ENCODE results near the gene RBM12. TPM values are rescaled to one million over a fixed set of nuclear protein-coding genes. Genes with fewer than 3 reads are reported as not detected.
A peak's percentile ranks its signal among the peaks of the same experiment; 100 is the strongest.

Gene RBM12
- total and polyA plus RNA-seq, 2 of the 8 experiments (the other 6 are each of a cell fraction or from before 2014, with no cell fraction given) = 187 to 214 TPM

DNA sequence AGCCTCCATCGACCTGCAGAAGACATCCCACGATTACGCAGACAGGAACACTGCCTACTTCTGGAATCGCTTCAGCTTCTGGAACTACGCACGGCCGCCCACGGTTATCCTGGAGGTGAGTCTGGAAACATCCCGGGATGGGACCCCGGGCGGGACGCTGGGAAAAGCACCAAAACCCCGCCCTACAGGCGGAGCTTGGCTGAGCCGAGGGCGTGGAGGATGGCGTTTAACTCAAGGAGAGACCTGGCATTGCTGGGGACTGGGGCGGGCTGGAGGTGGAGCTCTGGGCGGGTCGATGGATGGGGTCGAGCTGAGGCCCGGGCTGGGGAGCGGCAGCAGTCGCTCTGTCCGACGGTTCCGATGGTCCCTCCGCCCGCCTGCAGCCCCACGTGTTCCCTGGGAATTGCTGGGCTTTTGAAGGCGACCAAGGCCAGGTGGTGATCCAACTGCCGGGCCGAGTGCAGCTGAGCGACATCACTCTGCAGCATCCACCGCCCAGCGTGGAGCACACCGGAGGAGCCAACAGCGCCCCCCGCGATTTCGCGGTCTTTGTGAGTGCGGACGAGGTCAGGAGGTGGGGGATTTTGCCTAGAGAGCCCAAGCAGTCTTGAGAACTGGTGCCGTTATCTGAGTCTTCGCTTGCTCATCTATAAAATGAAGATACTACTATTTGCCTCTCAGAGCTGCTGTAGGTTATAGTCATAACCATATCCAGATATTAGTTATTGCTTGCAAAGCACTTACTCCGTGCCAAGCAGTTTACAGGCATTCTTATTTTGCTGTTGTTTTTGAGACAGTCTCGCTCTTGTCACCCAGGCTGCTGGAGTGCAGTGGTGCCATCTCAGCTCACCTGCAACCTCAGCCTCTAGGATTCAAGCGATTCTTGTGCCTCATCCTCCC is 45.3 kb downstream of the RBM12 start (continued):
- TF ChIP-seq, protein P1, sequence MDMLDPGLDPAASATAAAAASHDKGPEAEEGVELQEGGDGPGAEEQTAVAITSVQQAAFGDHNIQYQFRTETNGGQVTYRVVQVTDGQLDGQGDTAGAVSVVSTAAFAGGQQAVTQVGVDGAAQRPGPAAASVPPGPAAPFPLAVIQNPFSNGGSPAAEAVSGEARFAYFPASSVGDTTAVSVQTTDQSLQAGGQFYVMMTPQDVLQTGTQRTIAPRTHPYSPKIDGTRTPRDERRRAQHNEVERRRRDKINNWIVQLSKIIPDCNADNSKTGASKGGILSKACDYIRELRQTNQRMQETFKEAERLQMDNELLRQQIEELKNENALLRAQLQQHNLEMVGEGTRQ (IDR thresholded peaks at IDR 0.05; ENCODE audit: low read length) = peak; percentile 43; the same call in 1 of the 2 replicates
- TF ChIP-seq BACH1 (IDR thresholded peaks at IDR 0.05; ENCODE audit: low read length) (no peak), FOSL1 (IDR thresholded peaks at IDR 0.05; ENCODE audit: insufficient read depth, low read depth, low read length) (no peak), BCL11A (IDR thresholded peaks at IDR 0.05; ENCODE audit: low read depth in 2 of 2, low read length in 2 of 2) (no peak), BRCA1 (IDR thresholded peaks at IDR 0.05; ENCODE audit: low read depth, low read length) (no peak), POU5F1 (IDR thresholded peaks at IDR 0.05; ENCODE audit: low read depth, low read length) (no peak), JUN (IDR thresholded peaks at IDR 0.05; ENCODE audit: low read depth, low read length) (no peak), SP4 (IDR thresholded peaks at IDR 0.05; ENCODE audit: low read length) (no peak)
- TF ChIP-seq, protein P2, sequence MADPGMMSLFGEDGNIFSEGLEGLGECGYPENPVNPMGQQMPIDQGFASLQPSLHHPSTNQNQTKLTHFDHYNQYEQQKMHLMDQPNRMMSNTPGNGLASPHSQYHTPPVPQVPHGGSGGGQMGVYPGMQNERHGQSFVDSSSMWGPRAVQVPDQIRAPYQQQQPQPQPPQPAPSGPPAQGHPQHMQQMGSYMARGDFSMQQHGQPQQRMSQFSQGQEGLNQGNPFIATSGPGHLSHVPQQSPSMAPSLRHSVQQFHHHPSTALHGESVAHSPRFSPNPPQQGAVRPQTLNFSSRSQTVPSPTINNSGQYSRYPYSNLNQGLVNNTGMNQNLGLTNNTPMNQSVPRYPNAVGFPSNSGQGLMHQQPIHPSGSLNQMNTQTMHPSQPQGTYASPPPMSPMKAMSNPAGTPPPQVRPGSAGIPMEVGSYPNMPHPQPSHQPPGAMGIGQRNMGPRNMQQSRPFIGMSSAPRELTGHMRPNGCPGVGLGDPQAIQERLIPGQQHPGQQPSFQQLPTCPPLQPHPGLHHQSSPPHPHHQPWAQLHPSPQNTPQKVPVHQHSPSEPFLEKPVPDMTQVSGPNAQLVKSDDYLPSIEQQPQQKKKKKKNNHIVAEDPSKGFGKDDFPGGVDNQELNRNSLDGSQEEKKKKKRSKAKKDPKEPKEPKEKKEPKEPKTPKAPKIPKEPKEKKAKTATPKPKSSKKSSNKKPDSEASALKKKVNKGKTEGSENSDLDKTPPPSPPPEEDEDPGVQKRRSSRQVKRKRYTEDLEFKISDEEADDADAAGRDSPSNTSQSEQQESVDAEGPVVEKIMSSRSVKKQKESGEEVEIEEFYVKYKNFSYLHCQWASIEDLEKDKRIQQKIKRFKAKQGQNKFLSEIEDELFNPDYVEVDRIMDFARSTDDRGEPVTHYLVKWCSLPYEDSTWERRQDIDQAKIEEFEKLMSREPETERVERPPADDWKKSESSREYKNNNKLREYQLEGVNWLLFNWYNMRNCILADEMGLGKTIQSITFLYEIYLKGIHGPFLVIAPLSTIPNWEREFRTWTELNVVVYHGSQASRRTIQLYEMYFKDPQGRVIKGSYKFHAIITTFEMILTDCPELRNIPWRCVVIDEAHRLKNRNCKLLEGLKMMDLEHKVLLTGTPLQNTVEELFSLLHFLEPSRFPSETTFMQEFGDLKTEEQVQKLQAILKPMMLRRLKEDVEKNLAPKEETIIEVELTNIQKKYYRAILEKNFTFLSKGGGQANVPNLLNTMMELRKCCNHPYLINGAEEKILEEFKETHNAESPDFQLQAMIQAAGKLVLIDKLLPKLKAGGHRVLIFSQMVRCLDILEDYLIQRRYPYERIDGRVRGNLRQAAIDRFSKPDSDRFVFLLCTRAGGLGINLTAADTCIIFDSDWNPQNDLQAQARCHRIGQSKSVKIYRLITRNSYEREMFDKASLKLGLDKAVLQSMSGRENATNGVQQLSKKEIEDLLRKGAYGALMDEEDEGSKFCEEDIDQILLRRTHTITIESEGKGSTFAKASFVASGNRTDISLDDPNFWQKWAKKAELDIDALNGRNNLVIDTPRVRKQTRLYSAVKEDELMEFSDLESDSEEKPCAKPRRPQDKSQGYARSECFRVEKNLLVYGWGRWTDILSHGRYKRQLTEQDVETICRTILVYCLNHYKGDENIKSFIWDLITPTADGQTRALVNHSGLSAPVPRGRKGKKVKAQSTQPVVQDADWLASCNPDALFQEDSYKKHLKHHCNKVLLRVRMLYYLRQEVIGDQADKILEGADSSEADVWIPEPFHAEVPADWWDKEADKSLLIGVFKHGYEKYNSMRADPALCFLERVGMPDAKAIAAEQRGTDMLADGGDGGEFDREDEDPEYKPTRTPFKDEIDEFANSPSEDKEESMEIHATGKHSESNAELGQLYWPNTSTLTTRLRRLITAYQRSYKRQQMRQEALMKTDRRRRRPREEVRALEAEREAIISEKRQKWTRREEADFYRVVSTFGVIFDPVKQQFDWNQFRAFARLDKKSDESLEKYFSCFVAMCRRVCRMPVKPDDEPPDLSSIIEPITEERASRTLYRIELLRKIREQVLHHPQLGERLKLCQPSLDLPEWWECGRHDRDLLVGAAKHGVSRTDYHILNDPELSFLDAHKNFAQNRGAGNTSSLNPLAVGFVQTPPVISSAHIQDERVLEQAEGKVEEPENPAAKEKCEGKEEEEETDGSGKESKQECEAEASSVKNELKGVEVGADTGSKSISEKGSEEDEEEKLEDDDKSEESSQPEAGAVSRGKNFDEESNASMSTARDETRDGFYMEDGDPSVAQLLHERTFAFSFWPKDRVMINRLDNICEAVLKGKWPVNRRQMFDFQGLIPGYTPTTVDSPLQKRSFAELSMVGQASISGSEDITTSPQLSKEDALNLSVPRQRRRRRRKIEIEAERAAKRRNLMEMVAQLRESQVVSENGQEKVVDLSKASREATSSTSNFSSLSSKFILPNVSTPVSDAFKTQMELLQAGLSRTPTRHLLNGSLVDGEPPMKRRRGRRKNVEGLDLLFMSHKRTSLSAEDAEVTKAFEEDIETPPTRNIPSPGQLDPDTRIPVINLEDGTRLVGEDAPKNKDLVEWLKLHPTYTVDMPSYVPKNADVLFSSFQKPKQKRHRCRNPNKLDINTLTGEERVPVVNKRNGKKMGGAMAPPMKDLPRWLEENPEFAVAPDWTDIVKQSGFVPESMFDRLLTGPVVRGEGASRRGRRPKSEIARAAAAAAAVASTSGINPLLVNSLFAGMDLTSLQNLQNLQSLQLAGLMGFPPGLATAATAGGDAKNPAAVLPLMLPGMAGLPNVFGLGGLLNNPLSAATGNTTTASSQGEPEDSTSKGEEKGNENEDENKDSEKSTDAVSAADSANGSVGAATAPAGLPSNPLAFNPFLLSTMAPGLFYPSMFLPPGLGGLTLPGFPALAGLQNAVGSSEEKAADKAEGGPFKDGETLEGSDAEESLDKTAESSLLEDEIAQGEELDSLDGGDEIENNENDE (IDR thresholded peaks at IDR 0.05; ENCODE audit: insufficient replicate concordance, low read length) = no peak
